BE2C (cell line): ENCODE data around the gene KCND1.

Experiments used
- DNase-seq: peaks from one replicate; pipeline ENCODE4 v3.0.0-alpha.2; 2020
- H3K27me3 ChIP-seq: fragments of 250-450 bp; sonication (Bioruptor Pico); 2 replicates; pipeline ENCODE4 v1.5.1; 2020; ENCODE audit warnings: mild to moderate bottlenecking
- H3K36me3 ChIP-seq: fragments of 250-450 bp; sonication (Bioruptor Pico); 2 replicates; pipeline ENCODE4 v1.5.1; 2020; ENCODE audit warnings: mild to moderate bottlenecking
- H3K4me1 ChIP-seq: fragments of 250-450 bp; sonication (Bioruptor Pico); 2 replicates; pipeline ENCODE4 v1.5.1; 2020
- H3K4me3 ChIP-seq: 2 replicates; pipeline ENCODE4 v1.5.1; 2011; ENCODE audit warnings: low read depth, low read length
- H3K9me3 ChIP-seq: fragments of 250-450 bp; sonication (Bioruptor Pico); 2 replicates; pipeline ENCODE4 v1.5.1; 2020
- TF ChIP-seq, protein P1 (sequence below): IDR thresholded peaks from 2 replicates; pipeline ENCODE4 v1.5.1; 2012; ENCODE audit warnings: mild to moderate bottlenecking, low read depth, low read length

Gene KCND1

DNA sequence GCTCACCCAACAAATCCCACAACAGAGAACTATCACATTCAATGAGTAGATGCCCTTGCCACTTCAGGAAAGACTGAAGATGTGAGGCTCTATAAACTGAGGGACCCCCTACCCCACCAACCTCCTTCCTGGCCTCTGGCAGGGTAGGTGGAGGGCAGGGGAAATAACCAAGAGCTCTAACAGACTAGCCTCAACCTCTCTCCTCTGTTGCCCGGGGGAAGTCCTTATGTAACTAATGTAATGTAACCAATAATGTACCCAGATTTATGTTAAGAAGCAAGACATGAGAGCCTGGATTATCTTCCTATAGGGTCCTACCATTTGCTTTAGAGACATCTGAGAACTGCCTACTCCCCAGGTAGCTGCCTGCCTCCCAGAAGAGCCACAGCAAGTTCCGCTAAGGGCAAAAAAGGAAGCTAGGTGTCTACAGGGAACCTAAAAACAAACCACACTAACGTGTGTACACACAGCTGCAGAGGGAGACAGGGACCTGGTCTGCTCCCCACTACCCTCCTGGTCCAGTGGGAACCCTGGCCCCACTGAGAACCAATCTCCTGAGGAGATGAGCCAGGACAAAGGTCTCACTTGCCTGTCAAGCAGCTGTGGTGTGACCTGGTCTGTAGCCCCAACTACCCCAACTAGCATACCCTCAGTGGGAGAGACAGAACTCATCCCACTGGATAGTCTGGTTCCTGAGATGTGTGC is 32.0 kb downstream of the KCND1 start:
- TF ChIP-seq, protein P1, sequence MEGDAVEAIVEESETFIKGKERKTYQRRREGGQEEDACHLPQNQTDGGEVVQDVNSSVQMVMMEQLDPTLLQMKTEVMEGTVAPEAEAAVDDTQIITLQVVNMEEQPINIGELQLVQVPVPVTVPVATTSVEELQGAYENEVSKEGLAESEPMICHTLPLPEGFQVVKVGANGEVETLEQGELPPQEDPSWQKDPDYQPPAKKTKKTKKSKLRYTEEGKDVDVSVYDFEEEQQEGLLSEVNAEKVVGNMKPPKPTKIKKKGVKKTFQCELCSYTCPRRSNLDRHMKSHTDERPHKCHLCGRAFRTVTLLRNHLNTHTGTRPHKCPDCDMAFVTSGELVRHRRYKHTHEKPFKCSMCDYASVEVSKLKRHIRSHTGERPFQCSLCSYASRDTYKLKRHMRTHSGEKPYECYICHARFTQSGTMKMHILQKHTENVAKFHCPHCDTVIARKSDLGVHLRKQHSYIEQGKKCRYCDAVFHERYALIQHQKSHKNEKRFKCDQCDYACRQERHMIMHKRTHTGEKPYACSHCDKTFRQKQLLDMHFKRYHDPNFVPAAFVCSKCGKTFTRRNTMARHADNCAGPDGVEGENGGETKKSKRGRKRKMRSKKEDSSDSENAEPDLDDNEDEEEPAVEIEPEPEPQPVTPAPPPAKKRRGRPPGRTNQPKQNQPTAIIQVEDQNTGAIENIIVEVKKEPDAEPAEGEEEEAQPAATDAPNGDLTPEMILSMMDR, result no peak
- Histone ChIP-seq H3K4me3 (no peak overlapping the region), H3K36me3 (no peaks in the 10 kb centered on the region; the same call in none of the 2 replicates), H3K27me3 (no peaks in the 10 kb centered on the region), H3K4me1 (no peaks in the 10 kb centered on the region), H3K9me3 (no peaks in the 10 kb centered on the region)
- DNase-seq, result no peak

DNA sequence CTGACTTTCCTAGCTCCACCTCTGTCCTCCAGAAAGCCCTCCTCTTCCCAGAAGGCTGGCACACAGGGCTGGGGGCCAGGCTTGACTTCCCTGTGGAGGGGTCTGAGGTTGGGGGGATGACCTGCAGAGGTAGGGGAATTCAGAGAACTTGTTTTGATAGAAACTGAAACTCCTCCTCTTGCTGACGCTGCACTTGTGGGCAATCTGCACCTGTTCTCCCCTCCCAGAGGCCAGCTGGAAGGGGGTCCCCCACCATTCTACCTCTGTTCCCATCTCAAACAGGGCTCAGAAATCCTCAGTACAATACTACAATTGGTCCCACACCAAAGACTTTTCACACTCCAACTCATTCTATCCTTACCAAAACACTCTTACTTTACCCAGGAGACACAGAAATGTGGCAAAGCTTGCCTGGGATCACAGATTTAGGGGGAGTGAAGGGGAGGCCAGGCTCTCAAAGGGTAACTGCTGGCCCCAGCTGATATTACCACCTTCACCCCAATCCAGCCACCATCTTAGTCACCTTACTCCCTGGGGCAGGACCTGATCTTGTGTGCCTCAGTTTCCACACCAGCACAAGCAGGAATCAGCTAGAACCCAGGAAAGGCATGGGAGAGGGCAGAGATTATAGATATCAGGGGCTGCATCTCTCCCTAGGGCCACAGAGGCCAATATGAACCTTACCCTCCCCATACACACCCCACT is 32.8 kb downstream of the KCND1 start:
- H3K4me3 ChIP-seq, result no peak overlapping the region
- no peaks in the 10 kb centered on the region for H3K4me1 ChIP-seq
- no peak for DNase-seq
- no peaks in the 10 kb centered on the region for H3K9me3 ChIP-seq
- no peaks in the 10 kb centered on the region; the same call in none of the 2 replicates for H3K36me3 ChIP-seq
- TF ChIP-seq, protein P1, result no peak
- no peaks in the 10 kb centered on the region for H3K27me3 ChIP-seq

DNA sequence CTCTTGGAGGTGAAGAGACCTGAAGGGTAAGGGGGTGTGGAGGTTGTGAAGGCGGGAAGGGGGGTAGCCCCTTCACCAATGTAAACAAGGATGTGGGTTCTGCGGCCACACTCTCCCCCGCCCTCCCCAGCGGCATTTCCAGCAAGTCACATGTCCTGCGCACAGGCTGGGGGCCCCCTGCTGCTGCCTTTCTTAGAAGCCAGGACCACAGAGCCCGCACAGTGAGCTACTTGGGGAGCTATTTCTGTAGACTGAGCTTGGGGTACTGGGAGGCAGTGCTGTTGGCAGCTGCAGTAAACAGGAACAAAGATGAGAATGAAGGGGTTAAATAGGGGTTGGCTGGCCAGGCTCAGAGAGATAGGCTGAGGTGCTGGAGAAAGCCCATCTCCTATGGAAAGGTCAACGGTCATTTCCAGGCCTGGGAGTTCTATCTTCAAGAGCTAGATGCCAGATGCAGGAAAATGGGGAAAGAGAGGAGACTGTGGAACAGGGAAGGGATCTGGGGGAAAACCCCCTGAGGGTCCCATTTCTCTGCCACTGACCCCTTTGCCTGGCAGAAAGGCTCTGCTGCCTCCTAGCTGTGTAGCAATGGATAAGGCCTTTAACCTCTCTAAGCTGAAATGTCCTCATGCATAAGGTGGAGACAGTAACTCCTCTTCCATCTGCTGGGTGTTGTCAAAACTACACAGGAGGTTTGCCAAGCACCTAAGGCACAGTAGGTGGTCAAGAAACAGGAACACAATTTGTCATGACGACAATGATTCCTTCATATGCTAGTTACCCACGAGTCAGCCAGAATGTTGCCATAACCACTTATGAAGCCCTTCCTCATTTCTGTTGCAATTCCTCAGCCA is 34.4 kb downstream of the KCND1 start:
- no peaks in the 10 kb centered on the region for H3K9me3 ChIP-seq
- H3K4me3 ChIP-seq, result no peak overlapping the region
- no peaks in the 10 kb centered on the region for H3K4me1 ChIP-seq
- TF ChIP-seq, protein P1, result 0 out of 2 replicates have a peak, but pooled peaks have one; percentile 10
- no peaks in the 10 kb centered on the region for H3K27me3 ChIP-seq
- H3K36me3 ChIP-seq, result no peaks in the 10 kb centered on the region; the same call in none of the 2 replicates
- no peak for DNase-seq

DNA sequence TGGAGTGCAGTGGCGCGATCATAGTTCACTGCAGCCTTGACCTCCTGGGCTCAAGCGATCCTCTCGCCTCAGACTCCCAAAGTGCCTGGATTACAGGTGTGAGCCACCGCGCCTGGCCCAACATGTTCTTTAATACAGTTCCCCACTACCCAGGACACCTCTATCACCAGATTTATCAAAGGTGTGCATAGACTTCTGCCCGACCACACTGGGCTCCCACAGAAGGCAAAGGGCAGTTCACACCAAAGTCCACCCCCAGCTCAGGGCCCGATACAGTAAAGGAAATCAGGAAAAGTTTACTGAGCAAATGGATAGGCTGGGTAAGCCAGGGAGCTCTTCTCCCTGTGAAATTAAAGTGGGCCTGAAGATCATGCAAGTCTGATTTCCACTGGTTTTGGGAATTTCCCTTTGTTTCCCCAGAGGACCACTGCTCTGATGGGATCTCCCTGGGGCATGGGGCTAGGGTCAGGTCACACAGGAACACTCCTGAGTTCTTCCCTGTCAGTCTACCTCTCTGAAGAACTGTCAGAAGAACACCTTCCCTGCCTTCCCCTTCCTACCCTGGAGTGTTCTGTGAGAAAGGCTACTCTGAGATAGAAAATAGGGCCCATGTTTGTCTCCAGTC is 35.1 kb downstream of the KCND1 start:
- no peak for DNase-seq
- no peaks in the 10 kb centered on the region; the same call in 1 of the 2 replicates for H3K36me3 ChIP-seq
- no peaks in the 10 kb centered on the region for H3K9me3 ChIP-seq
- no peaks in the 10 kb centered on the region for H3K4me1 ChIP-seq
- H3K27me3 ChIP-seq, result no peaks in the 10 kb centered on the region
- TF ChIP-seq, protein P1, result no peak
- H3K4me3 ChIP-seq, result no peak overlapping the region

DNA sequence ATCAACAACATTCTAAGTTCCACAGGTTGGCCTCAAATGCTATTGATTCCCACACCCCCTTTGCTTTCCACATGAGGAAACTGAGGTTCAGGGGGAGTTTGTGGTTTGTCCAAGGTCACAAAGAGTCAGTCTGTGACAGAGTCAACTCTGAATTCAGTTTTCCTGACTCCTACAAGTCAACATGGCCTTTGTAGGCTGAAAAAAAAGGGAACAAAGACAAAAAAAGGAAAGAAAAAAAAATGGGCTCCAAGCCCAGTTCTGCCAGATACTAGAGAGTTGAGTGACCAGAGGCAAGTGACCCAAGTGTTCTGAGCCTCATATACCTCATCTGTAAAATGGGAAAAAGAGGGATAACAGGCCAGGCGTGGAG is 36.4 kb downstream of the KCND1 start:
- no peaks in the 10 kb centered on the region for H3K27me3 ChIP-seq
- H3K36me3 ChIP-seq, result no peaks in the 10 kb centered on the region; the same call in 1 of the 2 replicates
- no peaks in the 10 kb centered on the region for H3K4me1 ChIP-seq
- no peaks in the 10 kb centered on the region for H3K9me3 ChIP-seq
- TF ChIP-seq, protein P1, result no peak
- no peak for DNase-seq
- H3K4me3 ChIP-seq, result no peak overlapping the region
